Suprapubic skin (tissue), 4 donors: ENCODE data around the gene CREB3L1. TPM values are rescaled to one million over a fixed set of nuclear protein-coding genes. Genes with fewer than 3 reads are reported as not detected.

Experiments
- DNase-seq, 2 donors: peaks; one replicate each; pipeline ENCODE4 v3.0.0-alpha.2; 2019; ENCODE audit warnings: low spot score in 2 of 2
- H3K27ac ChIP-seq: fragments of 200-600 bp; sonication (generic); one replicate; pipeline ENCODE4 v1.5.1; 2019
- H3K27me3 ChIP-seq: fragments of 200-600 bp; sonication (generic); one replicate; pipeline ENCODE4 v1.5.1; 2019
- H3K36me3 ChIP-seq: fragments of 200-600 bp; sonication (generic); one replicate; pipeline ENCODE4 v1.5.1; 2019
- H3K4me1 ChIP-seq: fragments of 200-600 bp; sonication (generic); one replicate; pipeline ENCODE4 v1.5.1; 2019
- H3K4me3 ChIP-seq: fragments of 200-600 bp; sonication (generic); one replicate; pipeline ENCODE4 v1.5.1; 2019; ENCODE audit warnings: mild to moderate bottlenecking
- H3K9me3 ChIP-seq: fragments of 200-600 bp; sonication (generic); one replicate; pipeline ENCODE4 v1.5.1; 2019
- EP300 ChIP-seq: sonication (generic); formaldehyde crosslinking; IDR thresholded peaks from one replicate; pipeline ENCODE4 v1.6.1; 2017; ENCODE audit warnings: antibody characterized with exemption
- POLR2A ChIP-seq, 2 donors: fragments of 450-650 bp; IDR thresholded peaks; one replicate each; pipeline ENCODE4 v1.6.1; 2017; ENCODE audit warnings: antibody characterized with exemption in 2 of 2, mild to moderate bottlenecking in 2 of 2, moderate library complexity in 2 of 2
- POLR2AphosphoS5 ChIP-seq, 3 donors: sonication (generic); formaldehyde crosslinking; IDR thresholded peaks; one replicate each; pipeline ENCODE4 v1.6.1; 2017; ENCODE audit warnings: antibody characterized with exemption in 3 of 3
- WGBS: methylation state at CpG from one replicate; pipeline ENCODE4 v1.1.5; 2018; 5-methylcytosine and 5-hydroxymethylcytosine counted together
- total RNA-seq, 4 donors: library from RNA; depleted of rRNA; stranded (reverse); fragments of >200 nt; gene quantifications; one replicate each; pipeline ENCODE4 v1.1.0, GENCODE V29; 2016
- TF ChIP-seq, protein P1 (sequence below), 2 donors: fragments of 200-600 bp in 1 of 2; fragments of 450-650 bp in 1 of 2; sonication (generic) in 1 of 2; IDR thresholded peaks; one replicate each; pipeline ENCODE4 v1.5.1; 2016 to 2019; ENCODE audit warnings: antibody characterized with exemption in 2 of 2, mild to moderate bottlenecking in 1 of 2, moderate library complexity in 1 of 2

Gene CREB3L1
- total RNA-seq, 4 donors from 2014 or later: 0.79 to 2.3 (median 1.5) TPM

- H3K36me3 ChIP-seq: peaks cover 7% of the 10 kb centered on the region
- no peaks in the 10 kb centered on the region for H3K4me1 ChIP-seq
- no peak overlapping the region for H3K4me3 ChIP-seq
- H3K27me3 ChIP-seq: no peaks in the 10 kb centered on the region
- no peaks in the 10 kb centered on the region for H3K9me3 ChIP-seq
- DNase-seq: no peak
- TF ChIP-seq POLR2A (IDR thresholded peaks at IDR 0.05) (no peak), EP300 (no peak), POLR2AphosphoS5 (IDR thresholded peaks at IDR 0.05) (no peak)
- TF ChIP-seq, protein P1, sequence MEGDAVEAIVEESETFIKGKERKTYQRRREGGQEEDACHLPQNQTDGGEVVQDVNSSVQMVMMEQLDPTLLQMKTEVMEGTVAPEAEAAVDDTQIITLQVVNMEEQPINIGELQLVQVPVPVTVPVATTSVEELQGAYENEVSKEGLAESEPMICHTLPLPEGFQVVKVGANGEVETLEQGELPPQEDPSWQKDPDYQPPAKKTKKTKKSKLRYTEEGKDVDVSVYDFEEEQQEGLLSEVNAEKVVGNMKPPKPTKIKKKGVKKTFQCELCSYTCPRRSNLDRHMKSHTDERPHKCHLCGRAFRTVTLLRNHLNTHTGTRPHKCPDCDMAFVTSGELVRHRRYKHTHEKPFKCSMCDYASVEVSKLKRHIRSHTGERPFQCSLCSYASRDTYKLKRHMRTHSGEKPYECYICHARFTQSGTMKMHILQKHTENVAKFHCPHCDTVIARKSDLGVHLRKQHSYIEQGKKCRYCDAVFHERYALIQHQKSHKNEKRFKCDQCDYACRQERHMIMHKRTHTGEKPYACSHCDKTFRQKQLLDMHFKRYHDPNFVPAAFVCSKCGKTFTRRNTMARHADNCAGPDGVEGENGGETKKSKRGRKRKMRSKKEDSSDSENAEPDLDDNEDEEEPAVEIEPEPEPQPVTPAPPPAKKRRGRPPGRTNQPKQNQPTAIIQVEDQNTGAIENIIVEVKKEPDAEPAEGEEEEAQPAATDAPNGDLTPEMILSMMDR (IDR thresholded peaks at IDR 0.05): no peak
- H3K27ac ChIP-seq: no peak overlapping the region
- 80% methylated on average over 5 of the region's 12 CpGs for WGBS
Observed at GRCh38 chr11:46315783-46316563, 38.5 kb downstream of the CREB3L1 start.

DNA sequence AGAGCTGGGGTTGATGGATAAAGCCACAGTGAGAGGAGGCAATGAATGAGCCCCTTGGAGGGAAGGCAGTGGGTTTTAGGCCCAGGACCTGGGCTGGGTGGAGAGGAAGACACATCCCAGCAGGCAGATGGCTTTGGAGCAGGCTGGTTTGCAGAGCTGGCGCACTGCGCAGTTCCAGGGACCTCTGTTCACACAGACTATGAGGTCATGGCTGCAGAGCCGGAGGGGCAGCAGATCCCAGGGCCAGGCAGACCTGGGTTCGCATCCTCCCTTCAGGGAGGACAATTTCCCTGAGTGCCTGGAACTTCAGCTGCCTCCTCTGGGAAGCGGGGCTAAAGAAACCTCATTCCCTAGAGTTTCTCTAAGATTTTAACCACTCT lies 41.6 kb downstream of the CREB3L1 start:
- Histone ChIP-seq H3K9me3 (no peaks in the 10 kb centered on the region), H3K4me1 (no peaks in the 10 kb centered on the region), H3K36me3 (peaks cover 7% of the 10 kb centered on the region), H3K27ac (no peak overlapping the region), H3K4me3 (no peak overlapping the region), H3K27me3 (no peaks in the 10 kb centered on the region)
- TF ChIP-seq POLR2A (IDR thresholded peaks at IDR 0.05): no peak
- TF ChIP-seq, protein P1 (IDR thresholded peaks at IDR 0.05): no peak
- no peak for TF ChIP-seq EP300
- TF ChIP-seq POLR2AphosphoS5 (IDR thresholded peaks at IDR 0.05): no peak
- 89% methylated on average over 5 of the region's 5 CpGs for WGBS
- no peak for DNase-seq

- Histone ChIP-seq H3K27ac (no peak overlapping the region), H3K36me3 (peaks cover 7% of the 10 kb centered on the region), H3K4me1 (no peaks in the 10 kb centered on the region), H3K9me3 (no peaks in the 10 kb centered on the region), H3K4me3 (no peak overlapping the region), H3K27me3 (no peaks in the 10 kb centered on the region)
- TF ChIP-seq POLR2A (IDR thresholded peaks at IDR 0.05) (no peak), POLR2AphosphoS5 (IDR thresholded peaks at IDR 0.05) (no peak), EP300 (no peak)
- TF ChIP-seq, protein P1 (IDR thresholded peaks at IDR 0.05): no peak
- DNase-seq: no peak
- 83% methylated on average over 2 of the region's 2 CpGs for WGBS
Observed at GRCh38 chr11:46321757-46322156, 44.3 kb downstream of the CREB3L1 start.

GRCh38 chr11:46322759-46323158 lies 45.3 kb downstream of the CREB3L1 start:
- H3K36me3 ChIP-seq: peaks cover 7% of the 10 kb centered on the region
- no peak for DNase-seq
- H3K27me3 ChIP-seq: no peaks in the 10 kb centered on the region
- 84% methylated on average over 6 of the region's 6 CpGs for WGBS
- no peak overlapping the region for H3K4me3 ChIP-seq
- no peaks in the 10 kb centered on the region for H3K9me3 ChIP-seq
- H3K27ac ChIP-seq: no peak overlapping the region
- H3K4me1 ChIP-seq: no peaks in the 10 kb centered on the region
- no peak for TF ChIP-seq POLR2A (IDR thresholded peaks at IDR 0.05)
- TF ChIP-seq EP300: no peak
- TF ChIP-seq, protein P1 (IDR thresholded peaks at IDR 0.05): no peak
- TF ChIP-seq POLR2AphosphoS5 (IDR thresholded peaks at IDR 0.05): no peak

- no peaks in the 10 kb centered on the region for H3K9me3 ChIP-seq
- H3K4me3 ChIP-seq: no peak overlapping the region
- DNase-seq: no peak
- H3K36me3 ChIP-seq: no peaks in the 10 kb centered on the region
- peaks cover 4% of the 10 kb centered on the region for H3K4me1 ChIP-seq
- TF ChIP-seq, protein P1 (IDR thresholded peaks at IDR 0.05): no peak
- no peak for TF ChIP-seq POLR2AphosphoS5 (IDR thresholded peaks at IDR 0.05)
- TF ChIP-seq POLR2A (IDR thresholded peaks at IDR 0.05): no peak
- no peak for TF ChIP-seq EP300
- no peak overlapping the region for H3K27ac ChIP-seq
- WGBS: 88% methylated on average over 10 of the region's 10 CpGs
- peaks cover 7% of the 10 kb centered on the region for H3K27me3 ChIP-seq
Observed at GRCh38 chr11:46326813-46327416, 49.5 kb downstream of the CREB3L1 start.
